ENCODE results near the gene SLC25A43.
"Not testable (repeated sequence)": the region's sequence is repeated elsewhere in the genome, so short reads cannot be mapped to it uniquely, and the experiment has no call there.

Gene SLC25A43

DNA sequence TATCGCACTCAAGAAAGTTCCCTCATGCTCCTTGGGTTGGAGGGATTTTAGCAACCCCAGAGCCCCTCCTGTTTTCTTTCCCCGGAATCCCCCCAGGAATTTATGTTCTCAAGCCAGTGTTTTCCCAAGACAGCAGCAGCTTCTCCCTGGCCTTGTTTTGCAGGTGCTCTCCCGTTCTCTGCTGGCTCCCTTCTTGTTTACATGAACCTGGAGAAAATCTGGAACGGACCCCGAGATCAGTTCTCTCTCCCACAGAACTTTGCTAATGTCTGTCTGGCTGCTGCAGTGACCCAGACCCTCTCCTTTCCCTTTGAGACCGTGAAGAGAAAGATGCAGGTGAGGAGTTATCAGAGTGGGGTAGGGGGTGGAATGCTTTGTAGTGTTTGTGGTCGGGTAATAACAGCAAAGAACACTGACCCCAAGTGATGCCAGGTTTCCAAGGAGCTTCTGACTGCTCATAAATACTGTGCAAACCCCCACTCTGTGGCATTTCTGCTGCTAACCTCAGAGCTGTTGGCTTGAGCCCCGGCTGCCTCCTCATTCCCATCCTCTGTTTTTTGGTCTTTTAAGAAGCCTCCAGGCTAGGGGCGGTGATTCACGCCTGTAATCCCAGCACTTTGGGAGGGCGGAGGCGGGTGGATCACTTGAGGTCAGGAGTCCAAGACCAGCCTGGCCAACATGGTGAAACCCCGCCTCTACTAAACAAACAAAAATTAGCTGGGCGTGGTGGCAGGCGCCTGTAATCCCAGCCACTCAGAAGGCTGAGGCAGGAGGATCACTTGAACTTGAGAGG is 11.1 kb downstream of the SLC25A43 start:
- no peak for DNase-seq (ENCODE audit: low spot score)

DNA sequence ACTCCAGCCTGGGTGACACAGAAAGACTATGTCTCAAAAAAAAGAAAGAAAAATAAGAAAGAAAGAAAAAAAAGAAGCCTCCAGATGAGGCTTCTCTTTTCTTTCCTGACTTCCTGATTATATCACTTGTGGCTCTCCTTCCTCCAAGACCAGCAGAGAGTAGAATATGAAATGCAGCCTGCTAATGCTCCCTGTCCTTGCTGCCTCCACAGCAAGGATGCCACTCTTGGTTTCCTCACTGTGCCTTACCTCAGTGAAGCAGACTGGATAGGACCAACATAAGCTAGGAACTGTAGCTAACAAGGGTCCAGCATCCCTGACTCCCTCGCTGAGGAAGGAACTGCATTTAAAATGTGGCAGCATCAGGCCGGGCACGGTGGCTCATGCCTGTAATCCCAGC is 11.7 kb downstream of the SLC25A43 start:
- no peak for DNase-seq (ENCODE audit: low spot score)

- no peak for DNase-seq (ENCODE audit: low spot score)
Measured at GRCh38 chrX:119411959-119412358, 12.8 kb downstream of the SLC25A43 start.

- DNase-seq (ENCODE audit: low spot score) = no peak
Measured at GRCh38 chrX:119417376-119417775, 18.2 kb downstream of the SLC25A43 start.

DNA sequence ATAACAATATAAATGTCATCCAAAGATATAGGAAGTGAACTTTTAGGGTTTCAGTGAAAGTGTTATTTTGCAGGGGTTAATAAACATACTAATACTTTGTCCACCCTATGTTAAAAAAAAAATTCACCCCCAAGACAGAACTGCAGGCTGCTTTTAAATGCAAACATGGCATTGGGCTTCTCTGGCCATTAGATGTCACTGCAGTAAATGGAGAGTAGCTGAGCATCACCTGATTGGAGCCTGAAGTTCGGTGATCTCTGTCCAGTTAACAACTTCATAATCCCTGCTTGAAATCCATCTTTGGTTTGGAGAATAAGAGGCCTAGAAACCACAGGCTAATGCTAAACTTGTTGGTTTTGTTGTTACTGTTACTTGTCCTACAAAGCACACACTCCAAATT is 18.7 kb downstream of the SLC25A43 start:
- no peak for DNase-seq (ENCODE audit: low spot score)

DNA sequence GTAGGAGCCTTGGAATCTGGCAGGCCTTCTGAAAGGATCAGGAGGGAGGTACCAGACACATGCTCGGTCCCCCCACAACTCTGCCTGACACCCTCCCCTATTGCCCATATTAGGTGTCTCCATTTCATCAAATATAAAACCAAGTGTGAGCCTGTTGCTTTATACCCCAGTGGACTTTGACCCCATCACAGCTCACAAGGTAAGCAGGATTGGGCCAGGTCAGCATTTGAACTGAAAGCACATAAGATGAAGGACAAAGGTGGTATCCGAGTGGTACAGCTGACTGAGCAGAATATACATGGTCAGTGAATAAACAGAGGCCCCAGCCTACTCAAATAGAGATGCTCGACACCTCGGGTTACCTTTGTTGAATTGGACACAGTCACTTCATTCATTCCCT is 20.0 kb downstream of the SLC25A43 start:
- DNase-seq (ENCODE audit: low spot score) = no peak

DNA sequence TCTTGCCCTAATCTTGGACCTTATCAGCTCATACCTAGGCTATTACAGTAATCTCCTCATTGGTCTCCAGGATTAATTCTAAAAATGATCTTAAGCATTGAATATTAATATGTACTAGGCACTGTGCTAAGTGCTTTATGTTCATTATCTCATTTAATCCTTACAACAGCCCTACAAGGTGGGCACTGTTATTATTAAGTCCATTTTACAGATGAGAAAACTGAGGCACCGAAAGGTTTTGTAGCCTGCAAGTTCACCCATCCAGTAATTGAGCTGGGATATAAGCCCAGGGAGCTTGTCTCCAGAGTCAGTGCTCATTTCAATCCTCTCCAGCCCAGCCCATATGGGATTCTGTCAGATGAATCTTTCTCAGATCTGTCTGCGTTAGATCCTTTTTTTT is 20.8 kb downstream of the SLC25A43 start:
- DNase-seq (ENCODE audit: low spot score) = no peak

DNA sequence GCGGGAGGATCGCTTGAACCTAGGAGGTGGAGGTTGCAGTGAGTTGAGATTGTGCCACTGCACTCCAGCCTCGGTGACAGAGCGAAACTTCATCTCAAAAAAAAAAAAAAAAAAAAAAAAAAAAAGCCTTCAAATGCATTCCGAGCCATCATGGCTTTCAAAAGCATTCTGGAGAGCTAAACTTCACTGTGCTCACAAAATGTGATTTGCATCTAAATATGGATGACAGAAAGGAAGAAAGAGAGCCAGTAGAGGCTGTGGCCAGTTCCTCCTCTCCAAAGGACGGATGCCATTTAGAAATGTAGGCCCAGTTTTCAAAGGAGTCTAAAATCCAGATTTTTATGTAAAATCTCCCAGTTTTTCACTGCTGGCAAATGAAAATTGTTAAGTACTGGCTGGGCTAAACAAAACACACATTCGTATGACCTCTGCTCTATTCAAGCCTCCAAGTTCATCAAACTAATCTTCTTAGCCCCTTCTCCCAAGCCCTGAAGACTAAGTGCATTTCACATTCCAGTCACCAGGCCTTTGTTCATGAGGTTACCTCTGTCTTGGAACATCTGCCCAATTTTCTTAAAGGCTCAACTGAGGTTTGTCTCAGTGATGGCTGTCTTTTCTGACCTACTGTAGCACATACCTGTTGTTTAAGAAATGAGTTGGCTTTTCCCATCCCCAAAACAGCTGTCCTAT is 22.0 kb downstream of the SLC25A43 start:
- no peak for DNase-seq (ENCODE audit: low spot score)

- DNase-seq (ENCODE audit: low spot score) = no peak
Measured at GRCh38 chrX:119423631-119424030, 24.5 kb downstream of the SLC25A43 start.

GRCh38 chrX:119424999-119425398 is 25.9 kb downstream of the SLC25A43 start:
- DNase-seq (ENCODE audit: low spot score) = no peak

GRCh38 chrX:119427024-119427794 is 28.1 kb downstream of the SLC25A43 start:
- no peak for DNase-seq (ENCODE audit: low spot score)

GRCh38 chrX:119427795-119428185 is 28.7 kb downstream of the SLC25A43 start:
- DNase-seq (ENCODE audit: low spot score) = no peak

DNA sequence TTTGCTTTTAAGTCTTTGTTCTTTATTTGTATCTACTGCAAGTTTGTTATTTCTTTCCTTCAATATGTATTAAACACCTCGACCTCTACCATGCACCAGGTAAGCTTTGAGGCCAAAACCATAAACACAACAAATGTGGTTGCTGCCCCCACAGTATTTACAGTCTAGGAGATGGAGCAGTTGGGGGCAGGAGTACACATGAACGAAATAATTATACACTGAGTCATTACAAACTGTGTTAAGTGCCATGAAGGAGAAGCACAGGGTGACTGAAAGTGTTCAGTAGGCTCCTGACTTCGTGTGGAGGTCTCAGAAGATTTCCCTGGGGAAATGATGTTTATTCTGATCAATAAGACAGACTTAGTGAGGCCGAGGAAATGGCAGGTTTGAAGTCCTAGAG is 30.3 kb downstream of the SLC25A43 start:
- no peak for DNase-seq (ENCODE audit: low spot score)

DNA sequence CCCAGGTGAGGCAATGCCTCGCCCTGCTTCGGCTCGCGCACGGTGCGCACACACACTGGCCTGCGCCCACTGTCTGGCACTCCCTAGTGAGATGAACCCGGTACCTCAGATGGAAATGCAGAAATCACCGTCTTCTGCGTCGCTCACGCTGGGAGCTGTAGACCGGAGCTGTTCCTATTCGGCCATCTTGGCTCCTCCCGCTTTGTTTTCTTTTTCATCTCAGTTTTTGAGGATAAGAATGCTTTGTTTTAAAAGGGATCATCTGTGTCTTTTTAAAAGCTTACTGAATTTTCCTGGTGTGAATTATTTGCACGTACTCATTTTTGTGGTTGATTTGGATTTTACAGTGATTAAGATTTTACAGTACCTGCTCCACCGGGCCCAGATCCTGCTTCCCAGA is 42.2 kb downstream of the SLC25A43 start:
- not testable (repeated sequence) for DNase-seq (ENCODE audit: low spot score)

GRCh38 chrX:119442286-119442685 is 43.1 kb downstream of the SLC25A43 start:
- DNase-seq (ENCODE audit: low spot score) = no peak

- no peak for DNase-seq (ENCODE audit: low spot score)
Measured at GRCh38 chrX:119453202-119453601, 54.1 kb downstream of the SLC25A43 start.

DNA sequence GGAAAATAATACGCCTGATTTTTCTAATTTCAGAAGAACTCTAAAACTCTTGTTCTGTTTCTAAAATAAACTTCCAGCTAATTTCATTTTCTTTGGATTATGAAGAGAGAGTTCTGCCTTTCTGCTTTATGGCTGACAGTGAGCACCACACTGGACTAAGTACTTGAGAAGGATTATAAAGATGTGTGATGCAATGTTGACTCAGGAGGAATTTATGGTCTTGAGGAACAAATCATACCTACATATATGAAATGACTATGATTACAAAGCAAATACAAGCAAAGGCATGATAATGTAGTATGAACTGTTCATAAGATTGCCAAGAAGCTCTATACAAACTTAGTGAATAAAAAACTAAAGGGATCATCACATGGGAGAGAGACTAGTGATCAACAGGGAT is 56.1 kb downstream of the SLC25A43 start:
- no peak for DNase-seq (ENCODE audit: low spot score)

- no peak for DNase-seq (ENCODE audit: low spot score)
Measured at GRCh38 chrX:119459181-119459580, 60.0 kb downstream of the SLC25A43 start.

GRCh38 chrX:119465555-119465954 is 66.4 kb downstream of the SLC25A43 start:
- no peak for DNase-seq (ENCODE audit: low spot score)

GRCh38 chrX:119466970-119467369 is 67.8 kb downstream of the SLC25A43 start:
- DNase-seq (ENCODE audit: low spot score) = no peak

GRCh38 chrX:119467433-119467832 is 68.3 kb downstream of the SLC25A43 start:
- DNase-seq (ENCODE audit: low spot score) = no peak

GRCh38 chrX:119467842-119468550 is 68.9 kb downstream of the SLC25A43 start, which contains the start of gene SLC25A5:
Gene SLC25A5 (plus strand): TSS chrX:119468444. CDS start chrX:119468516, 72 bp downstream.
- DNase-seq (ENCODE audit: low spot score) = peak; percentile 50

All from HuH-7.5 (cell line).